Activated naive CD4-positive, alpha-beta T cell (primary cell): ENCODE data around the gene YAF2.
"Not testable (repeated sequence)": the region's sequence is repeated elsewhere in the genome, so short reads cannot be mapped to it uniquely, and the experiment has no call there.

Experiments
- DNase-seq, 4 experiments: peaks; one replicate each; lab custom pipeline; 2025; lab: John Stamatoyannopoulos, UW

The YAF2 gene

DNA sequence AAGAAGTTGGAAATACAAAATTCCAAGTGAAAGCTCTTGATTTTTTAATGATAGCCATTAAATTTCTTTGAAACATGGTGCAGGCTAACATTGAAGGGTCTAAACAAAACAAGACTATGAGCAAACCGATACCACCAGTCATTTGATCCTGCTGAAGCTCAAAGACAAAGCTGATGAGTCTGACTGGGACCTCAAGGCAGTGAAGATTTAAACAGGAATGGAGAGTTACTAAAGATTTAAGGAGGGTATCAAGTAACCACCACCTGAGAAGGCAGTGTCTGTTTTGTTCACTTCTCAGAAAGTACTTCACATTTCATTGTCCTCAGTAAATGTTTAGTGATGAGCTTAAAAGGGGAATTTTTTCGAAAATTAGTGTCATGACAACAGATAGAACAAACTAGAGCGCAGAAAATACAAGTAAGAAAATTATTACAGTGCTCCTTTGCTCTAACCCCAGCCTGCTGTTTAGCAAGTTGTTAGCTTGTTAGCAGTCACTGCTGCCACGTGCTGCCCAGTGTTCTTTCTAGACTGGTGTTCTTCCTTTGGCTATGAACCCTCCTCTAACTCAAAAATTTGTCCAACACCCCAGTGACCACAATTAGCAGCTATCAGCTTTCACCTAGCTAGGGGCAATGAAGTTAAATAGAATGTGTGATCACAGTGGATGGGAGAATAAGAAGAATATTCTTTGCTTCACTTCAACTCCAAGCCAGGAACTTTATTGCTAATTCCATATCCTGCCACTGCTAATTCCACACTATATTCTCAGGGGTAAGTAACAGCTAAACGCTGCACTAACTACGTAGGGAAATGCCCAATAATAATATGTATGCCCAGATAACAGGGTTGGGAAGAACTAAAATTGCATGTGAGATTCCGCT lies 41.1 kb downstream of the YAF2 start:
- DNase-seq, result no peak

- no peak for DNase-seq
These were observed 45.4 kb downstream of the YAF2 start for GRCh38 chr12:42192686-42193085.

DNA sequence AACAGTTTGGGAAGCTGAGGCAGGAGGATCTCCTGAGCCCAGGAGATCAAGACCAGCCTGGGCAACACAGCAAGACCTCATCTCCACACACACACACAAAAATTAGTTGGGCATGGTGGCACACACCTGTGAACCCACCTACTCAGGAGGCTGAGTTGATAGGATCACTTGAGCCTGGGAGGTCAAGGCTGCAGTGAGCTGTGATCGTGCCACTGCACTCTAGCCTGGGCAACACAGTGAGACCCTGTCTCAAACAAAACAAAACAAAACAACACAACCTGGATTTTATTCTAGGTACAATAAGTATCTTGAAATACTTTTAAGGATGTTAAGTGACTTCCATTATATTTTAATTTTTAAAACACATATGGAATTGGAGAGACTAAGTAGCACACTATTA lies 45.8 kb downstream of the YAF2 start:
- DNase-seq, result no peak

DNA sequence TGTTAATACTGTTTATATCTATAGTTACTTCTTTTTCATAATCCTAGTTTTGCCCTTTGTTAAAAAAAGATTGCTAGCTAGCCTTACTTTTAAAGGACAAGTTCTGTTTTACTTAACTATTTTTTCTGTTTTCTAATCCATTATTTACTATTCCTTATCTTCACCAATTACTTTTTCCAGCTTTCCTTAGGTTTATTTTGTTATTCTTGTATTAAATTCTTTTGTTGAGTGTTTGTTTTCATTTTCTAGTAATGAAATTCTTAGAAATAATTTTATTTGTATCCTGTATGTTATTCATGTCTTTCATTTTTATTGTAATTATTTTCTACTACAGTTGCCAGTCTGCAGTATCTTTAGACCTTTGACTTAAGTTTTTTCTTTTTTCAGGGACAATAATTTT lies 47.7 kb downstream of the YAF2 start:
- DNase-seq, result no peak

DNA sequence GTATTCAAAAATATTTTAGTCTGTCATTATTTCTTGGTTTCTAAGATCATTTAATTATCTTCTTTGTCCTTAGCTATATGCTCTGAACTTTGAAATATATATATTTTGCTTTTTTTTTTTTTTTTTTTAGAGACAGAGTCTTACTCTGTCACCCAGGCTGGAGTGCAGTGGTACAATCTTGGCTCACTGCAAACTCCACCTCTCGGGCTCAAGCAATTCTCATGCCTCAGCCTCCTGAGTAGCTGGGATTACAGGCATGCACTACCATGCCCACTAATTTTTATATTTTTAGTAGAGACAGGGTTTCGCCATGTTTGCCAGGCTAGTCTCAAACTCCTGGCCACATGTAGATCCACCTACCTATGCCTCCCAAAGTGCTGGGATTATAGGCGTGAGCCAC lies 49.8 kb downstream of the YAF2 start:
- not testable (repeated sequence) for DNase-seq

DNA sequence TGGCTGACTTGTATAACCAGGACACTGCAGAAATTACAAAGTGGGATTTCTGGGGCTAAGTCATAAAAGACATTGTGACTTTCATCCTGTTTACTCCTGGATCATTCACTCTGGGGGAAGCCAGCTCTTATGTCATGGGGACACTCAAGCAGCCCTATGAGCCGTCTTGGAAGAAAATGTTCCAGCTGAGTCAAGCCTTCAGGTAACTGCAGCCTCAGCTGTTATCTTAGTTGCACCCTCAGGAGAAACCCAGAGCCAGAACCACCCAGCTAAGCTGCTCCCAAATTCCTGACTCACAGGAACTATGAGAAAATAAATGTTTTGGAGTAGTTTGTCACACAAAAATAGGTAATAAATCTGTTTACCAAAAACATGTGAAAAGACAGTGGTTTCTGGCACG lies 50.2 kb downstream of the YAF2 start:
- no peak for DNase-seq

DNA sequence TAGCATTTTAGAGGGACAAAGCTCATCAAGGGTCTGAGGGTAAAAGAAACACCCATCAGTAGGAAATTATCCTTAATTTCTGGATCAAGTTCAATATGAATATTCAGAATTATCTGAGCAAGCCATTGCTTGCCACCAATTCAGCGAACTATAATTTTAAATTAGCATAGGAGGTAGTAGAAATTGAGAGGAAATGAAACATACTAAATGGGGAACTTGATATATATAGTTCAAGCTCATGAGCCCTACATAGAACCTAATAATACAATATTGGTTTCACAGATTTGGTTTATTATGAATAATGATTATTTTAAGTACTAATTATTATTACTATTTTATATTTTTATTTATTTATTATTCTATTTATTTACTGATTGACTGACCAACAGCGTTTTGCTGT lies 51.3 kb downstream of the YAF2 start:
- DNase-seq, result no peak

DNA sequence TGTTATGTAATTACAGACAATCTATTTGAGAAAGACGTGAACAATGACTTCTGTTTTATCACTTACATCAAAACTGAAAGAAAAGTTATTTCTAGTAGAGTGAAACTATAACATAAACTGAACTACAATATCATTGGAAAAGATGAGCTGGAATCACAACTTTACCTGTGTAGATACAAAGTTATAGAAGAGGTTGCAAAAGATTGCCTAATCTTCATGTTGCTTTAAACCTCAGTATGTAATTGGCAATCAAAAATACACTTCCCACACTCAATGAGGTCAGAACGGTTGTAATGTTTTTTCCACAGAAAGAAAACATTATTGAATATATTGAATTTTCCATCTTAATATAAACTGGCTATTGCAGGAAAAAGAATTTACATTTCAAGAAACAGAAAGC lies 55.7 kb downstream of the YAF2 start:
- DNase-seq, result no peak

DNA sequence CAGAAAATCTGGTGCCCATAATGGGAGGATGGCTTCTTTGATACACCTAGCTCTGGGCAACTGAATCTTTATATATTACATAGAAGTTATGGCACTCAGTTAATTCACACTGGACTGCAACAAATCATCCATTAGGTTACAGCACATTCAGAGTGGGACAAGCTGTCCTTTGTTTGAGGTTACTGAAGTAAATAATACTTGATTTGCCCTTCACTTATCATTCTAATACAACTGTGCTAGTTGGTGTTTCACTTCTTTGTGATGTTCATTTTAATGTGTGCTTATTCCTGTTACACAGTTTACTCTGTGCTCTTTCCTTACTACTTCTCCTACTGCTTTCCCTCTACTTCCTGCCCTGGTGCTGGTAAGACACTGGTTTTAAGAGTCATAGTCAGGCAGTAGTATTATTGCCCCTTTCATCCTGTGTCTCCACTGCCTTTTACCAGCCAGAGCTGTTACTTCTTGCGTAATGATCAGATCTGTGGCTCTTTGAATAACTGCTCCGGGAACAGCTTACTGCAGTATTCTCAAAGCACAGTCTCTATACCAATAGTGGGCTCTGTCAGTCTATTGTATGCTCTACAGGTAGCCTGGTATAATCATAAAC lies 57.0 kb downstream of the YAF2 start:
- no peak for DNase-seq

- no peak for DNase-seq
These were observed 59.9 kb downstream of the YAF2 start for GRCh38 chr12:42178101-42178500.

GRCh38 chr12:42174978-42175377 lies 63.1 kb downstream of the YAF2 start:
- DNase-seq, result no peak

- DNase-seq, result no peak
These were observed 64.0 kb downstream of the YAF2 start for GRCh38 chr12:42173961-42174521.

GRCh38 chr12:42172441-42173210 lies 65.4 kb downstream of the YAF2 start:
- DNase-seq, result no peak

DNA sequence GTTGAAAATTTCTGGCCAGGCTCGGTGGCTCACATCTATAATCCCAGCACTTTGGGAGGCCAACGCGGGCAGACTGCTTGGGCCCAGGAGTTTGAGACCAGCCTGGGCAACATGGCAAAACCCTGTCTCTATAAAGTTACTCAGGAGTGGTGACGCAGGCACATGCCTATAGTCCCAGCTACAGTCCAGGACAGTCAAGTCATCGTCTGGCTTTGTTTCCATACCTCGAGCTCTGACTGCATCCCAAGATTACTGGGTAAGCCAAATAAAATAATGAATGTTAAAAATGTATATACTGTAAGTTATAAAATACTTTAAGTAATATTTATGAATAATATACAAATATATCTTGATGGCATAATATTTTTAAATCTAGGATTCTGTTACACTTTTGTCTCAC lies 70.3 kb downstream of the YAF2 start:
- no peak for DNase-seq

- DNase-seq, result no peak
These were observed 71.5 kb downstream of the YAF2 start for GRCh38 chr12:42166501-42166900.

- DNase-seq, result no peak
These were observed 74.1 kb downstream of the YAF2 start for GRCh38 chr12:42163913-42164312.

DNA sequence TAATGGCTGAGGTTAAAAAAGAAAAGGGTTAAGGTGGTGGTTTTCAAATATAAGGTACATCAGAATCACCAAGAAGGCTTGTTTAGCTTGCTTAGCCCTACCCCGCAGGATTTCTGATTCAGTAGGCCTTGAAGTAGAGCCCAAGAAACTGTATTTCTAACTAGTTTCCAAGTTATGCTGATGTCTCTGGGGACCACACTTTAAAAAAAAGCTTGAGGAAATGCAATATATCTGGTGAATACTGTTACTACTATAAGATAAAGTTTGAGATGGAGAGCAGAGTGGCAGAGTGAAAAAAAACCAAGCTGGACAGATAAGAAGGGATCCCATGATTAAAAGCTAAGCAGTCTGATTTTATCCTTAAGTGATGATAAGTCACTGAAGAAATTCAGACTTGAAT lies 75.1 kb downstream of the YAF2 start:
- DNase-seq, result no peak

GRCh38 chr12:42162193-42162592 lies 75.9 kb downstream of the YAF2 start:
- DNase-seq, result no peak

GRCh38 chr12:42161529-42161928 lies 76.5 kb downstream of the YAF2 start:
- DNase-seq, result no peak

DNA sequence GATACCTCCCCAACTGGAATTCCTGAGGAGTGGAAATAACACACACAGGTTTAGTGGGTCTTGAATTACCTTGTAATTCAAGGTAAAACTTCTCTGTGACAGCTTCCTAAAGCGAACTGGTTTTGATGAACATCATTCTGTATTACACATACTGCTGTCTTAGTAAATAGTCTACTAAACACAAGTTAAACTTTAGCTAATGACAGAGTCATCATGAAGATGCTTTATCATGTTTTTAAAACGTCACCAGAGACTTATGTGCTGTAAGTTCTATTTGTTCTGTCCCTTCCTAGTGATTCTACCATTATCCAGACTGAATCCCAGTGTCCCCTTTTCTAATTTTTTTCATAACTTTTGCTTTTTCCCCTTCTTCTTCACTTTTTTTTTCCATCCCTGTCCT lies 81.8 kb downstream of the YAF2 start:
- no peak for DNase-seq

- no peak for DNase-seq
These were observed 92.4 kb downstream of the YAF2 start for GRCh38 chr12:42145552-42146215.

DNA sequence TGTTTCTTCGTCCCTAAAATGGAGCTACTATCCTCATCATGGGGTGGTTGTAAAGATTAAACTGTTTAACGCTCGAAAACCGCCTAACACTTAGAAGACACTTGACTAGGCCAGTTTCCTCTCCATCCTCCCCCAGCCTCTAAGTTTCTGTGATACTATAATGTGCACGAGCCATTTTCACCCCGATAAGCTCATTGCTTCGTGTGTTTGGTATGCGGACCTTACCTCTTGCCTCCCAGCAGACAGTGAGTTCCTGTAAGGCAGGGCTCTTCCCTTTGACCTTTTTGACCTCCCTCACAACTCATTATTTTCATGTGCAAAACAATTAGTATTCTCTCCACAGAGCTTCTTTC lies 92.9 kb downstream of the YAF2 start:
- DNase-seq, result no peak
